GM18498 (cell line): ENCODE measurements around the gene ENTREP1.

ENCODE experiments used
- ATAC-seq: cut with Tn5 transposase; IDR thresholded peaks from one replicate; pipeline ENCODE4 v1.9.1; 2021; ENCODE audit warnings: mild to moderate bottlenecking, moderate library complexity; ENCODE audit not compliant: unreplicated experiment

ENTREP1 gene

DNA sequence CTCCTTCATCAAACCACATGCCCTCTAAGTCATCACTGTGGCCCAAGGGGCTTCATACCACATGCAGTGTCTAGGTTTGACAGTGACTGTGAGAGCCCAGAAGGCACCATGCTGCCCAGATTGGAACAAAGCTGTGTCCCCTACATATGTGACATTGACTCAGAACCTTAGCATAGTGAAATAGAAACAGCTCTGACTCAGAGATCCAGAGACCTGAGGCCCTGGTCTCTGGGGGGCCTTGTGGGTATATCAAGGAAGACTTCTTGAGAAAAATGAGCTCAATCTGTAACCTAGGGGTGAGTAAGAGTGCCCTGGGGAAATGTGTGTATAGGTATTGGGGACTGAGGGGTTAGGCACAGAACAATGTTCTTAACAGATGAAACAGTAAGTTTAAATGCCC, 7.1 kb upstream of the ENTREP1 start:
- ATAC-seq = peak; percentile 88

- ATAC-seq = no peak
Measured at GRCh38 chr9:69319324-69320025, 5.5 kb upstream of the ENTREP1 start.

DNA sequence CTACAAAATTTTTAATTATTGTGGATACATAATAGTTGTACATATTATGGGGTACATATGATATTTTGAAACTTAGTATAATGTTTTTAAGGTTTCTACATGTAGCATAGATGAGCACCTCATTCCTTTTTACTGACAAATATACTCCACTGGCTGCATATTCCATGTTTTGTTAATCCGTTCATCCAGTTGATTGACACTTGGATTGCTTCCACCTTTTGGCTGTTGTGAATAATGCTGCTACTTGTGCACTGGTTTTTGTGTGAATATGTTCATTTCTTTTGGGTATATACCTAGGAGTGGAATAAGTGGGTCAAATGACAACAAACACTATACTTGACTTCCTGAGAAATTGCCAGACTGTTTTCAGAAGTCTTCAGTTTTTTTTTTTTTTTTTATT, 2.8 kb upstream of the ENTREP1 start:
- ATAC-seq = no peak

DNA sequence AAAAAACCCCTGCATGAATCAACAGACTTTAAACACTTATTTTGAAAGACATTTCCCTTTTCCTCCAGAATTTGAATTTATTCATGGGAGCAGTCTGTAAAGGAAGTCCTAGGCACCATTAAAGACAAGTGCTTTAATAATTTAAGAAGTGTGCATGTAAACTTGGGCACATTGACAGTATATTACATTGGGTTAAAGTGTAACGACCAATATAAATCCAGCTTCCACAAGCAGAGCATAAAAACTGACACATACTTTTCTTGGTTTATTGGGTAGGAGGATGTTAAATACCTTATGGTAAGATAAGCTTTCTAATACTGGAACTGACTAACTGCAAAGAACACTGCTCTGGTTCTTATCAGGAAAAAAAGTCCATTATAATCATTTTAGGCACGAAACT, 1.2 kb upstream of the ENTREP1 start:
- ATAC-seq = no peak

DNA sequence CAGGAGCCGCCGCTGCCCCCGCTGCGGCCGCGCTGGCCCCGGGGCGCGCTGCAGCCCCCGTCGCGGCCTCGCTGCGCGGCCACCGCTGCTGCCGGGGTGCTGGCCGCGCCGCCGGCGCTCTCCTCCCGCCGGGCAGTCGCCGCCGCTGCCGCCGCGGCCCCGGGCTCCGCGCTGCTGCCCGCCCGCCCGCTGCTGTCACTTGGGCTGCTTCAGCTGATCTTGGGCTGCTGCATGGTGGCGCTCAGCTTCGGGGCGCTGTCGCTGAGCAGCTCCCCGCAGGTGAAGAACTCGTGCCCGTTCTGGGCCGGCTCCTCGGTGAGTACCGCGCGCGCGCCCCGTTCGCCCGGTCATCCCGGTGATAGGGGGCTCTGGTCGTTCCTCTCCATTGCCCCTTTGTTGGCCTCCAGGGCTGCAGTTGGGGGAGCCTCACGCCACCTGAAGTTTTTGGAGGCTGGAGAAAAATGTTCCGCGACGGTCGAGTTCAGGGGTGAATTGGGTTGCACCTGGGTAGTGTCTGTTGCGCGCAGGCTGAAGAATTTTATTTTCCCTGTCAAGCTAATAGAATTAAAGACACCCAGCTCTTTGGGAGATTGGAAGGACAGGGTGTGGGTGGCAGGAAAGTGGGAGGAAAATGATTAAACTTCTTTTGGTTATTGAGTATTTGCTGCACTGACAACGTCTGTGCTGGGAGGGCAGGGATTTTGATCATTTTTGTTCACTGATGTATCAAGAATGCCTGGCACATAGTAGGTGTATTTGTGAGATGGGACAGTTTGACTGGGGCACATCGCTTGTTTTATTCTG, 596 bp downstream of the ENTREP1 start:
- peak; percentile 29 for ATAC-seq

GRCh38 chr9:69326261-69326660, 1.2 kb downstream of the ENTREP1 start:
- ATAC-seq = no peak

DNA sequence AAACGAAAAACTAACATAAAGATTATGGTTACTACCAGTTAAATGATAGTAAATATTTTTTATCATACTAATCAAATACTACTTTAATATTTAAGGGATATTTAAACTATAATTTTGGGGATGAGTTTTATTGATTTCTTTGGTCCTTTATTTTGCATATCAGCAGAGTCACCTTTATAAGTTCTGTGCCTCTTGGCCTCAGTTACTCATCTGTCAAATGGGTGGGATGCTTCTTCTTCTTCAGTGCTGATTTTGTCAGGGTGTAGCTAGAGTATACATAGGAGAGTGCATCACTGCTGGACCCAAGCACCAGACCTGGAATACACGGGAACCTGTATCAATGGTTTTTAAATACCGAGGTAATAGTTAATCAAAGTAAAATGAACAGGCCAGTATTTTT, 5.6 kb downstream of the ENTREP1 start:
- ATAC-seq = no peak

GRCh38 chr9:69331444-69331843, 6.4 kb downstream of the ENTREP1 start:
- ATAC-seq = no peak

GRCh38 chr9:69332067-69332685, 7.2 kb downstream of the ENTREP1 start:
- ATAC-seq = no peak

GRCh38 chr9:69333716-69334115, 8.7 kb downstream of the ENTREP1 start:
- ATAC-seq = no peak

DNA sequence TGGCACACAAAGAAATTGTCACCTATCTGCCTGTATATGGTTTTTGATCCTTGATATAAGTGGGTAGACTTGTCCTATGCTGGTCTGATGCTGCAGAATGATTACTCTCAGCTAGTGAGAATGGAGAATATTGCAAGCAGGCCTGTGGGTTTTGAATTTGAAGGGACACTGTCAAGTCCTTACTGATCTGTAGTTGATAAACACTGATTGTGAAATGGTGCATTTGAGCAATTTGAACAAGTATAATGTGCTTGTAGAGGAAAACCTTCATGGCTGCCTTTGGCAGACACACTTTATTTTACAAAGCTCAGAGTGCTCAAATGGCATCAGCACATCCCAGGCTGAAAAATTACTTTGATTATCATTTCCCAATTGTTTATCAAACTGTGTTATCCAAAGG, 9.3 kb downstream of the ENTREP1 start:
- ATAC-seq = no peak

GRCh38 chr9:69339620-69340019, 14.6 kb downstream of the ENTREP1 start:
- ATAC-seq = no peak

DNA sequence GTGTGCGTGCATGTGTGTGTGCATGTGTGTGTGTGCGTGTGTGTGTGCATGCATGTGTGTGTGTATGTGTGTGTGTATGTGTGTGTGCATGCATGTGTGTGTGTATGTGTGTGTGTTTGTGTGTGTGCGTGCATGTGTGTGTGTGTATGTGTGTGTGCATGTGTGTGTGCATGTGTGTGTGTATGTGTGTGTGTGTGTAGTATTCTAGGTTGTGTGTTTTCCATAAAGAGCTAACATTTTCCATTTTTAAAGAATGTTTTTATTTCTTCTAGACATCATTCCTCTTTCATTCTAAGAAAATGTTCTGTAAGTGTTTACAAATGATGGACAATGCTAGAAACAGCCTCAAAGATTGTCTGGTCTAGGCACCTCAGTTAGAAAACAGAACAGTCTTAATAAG, 15.6 kb downstream of the ENTREP1 start:
- ATAC-seq = no peak

- ATAC-seq = no peak
Measured at GRCh38 chr9:69342769-69343168, 17.8 kb downstream of the ENTREP1 start.

DNA sequence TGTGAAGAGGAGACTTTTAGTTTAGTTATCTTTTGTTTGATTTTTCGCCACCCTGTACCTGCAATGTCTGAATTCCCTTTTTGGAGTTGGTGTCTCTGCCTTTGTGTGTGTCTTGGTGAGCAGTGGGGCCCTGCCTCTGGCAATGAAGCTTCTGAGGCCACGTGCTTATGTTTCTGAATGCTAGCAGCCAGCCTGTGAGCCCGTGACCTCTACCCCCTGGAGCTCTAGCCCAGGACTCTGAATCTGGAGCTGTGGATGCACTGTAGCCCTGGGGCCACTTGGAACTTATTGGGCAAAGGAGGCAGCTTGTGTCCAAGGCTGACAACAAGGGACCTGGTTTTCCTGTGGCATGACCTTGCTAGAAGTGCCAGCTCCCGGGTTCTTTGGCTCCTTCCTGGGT, 19.4 kb downstream of the ENTREP1 start:
- no peak for ATAC-seq

DNA sequence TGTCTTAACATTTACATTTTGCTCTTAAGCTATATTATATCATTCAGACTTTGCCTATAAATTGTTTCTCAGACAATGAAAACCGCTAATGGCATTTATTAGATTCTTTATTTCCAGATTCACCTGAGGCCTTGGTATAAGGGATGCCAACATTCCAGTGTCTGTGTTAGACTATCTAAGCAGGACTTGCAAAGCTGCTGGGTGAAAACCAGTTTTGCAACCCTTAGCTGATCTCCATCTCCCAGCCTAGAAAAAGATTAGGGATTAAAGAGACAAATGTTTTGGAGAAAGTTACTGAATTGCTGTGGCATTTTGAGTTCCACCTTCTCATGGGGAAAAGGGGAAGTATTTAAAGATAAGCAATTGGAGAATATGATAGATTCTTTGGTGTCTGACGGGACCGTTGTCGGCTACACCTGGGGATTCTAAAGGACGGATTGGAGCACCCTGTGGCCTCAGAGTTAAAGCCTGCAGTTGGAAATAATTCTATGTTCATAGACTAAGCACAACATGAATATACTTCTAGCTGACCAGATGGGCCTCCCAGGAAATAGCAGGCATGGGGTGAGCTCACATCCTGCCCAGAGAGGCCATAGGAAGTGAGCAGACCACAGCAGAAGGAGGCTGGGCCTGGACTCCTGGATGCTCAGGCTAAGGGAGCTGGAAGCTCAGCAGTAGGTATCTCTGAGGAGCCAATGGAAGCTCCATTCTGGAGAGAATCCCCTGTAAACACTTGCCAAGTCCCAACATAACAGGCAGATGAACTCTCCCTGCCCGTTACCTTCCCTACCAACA, 21.8 kb downstream of the ENTREP1 start:
- ATAC-seq = no peak

DNA sequence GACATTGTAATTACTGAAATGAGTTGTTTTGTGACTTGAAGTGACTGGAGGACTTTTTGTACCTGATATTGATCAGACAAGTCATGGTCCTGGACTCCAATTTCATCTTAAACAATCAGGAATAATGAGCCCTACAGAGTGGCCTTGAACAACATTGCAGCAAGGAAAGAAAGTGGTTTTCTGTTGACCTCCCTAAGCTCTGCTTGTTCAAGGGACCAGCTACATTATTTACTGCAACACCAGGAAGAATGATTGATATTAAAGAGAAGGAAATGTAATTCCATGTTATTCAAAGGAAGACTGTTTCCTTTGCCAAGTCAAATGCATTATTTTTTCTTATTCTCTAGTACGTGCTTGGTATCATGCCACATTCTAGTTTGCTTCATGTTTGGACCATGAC, 22.6 kb downstream of the ENTREP1 start:
- ATAC-seq = no peak

GRCh38 chr9:69351227-69351626, 26.2 kb downstream of the ENTREP1 start:
- ATAC-seq = no peak

DNA sequence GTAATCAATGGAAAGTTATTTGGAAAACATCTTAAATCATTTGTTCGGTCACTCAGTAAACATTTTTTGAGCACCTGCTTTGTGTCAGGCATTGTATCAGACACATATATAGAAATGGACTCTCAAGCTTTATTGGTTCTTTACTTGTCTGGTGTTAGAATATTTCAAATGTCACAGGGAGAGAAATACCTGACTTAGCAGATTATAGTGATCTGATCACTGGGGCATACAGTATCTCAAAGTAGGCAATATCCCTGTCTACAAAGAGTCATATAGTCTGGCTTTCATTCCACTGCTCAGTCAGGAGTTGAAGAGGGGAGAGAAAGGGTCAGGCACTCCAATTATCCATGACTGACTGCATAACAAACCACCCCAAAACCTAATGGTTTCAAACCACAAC, 30.2 kb downstream of the ENTREP1 start:
- no peak for ATAC-seq

- no peak for ATAC-seq
Measured at GRCh38 chr9:69357030-69357775, 32.2 kb downstream of the ENTREP1 start.

DNA sequence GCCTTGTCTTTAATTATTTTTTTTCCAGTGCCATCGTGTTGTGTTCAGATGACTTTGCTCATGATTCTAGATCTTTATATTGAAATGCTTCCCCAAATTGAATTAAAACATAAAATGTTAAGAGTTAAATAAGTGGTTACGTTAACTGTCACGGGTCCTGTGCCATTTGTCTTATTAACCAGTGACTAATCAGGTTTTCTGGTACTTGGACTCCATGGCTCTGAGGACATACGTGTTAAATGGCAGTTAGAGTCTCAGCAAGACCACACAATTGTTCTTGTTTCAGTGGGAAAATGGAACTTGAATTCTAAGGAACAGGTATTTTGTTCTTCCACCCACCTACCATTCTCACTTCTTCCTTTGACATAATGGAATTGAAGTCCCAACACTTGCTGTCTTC, 32.8 kb downstream of the ENTREP1 start:
- ATAC-seq = no peak
